Measurements from ENCODE around the gene HK2. TPM values are rescaled to one million over a fixed set of nuclear protein-coding genes. Genes with fewer than 3 reads are reported as not detected.

The HK2 gene
- total RNA-seq, 1 donor from 2014 or later: 27.6 TPM

DNA sequence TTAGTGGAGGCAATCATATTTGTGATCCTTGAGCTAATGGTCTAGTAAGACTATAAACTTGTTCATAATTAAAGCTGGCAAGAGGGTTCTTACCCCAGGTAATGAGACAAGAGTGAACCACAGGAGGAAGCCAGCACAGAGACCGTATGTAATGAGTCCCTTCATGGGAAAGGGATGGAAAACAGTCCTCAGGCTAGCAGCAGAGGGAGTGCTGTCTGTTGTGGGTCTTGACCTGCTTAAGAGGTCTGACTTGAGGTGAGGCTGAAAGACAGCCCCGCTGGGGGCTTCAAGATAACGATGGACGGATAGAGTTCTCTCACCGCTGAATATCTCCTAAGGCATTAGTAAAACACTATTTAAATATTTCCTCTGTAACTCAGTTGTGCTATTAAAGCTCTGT is 108.3 kb downstream of the HK2 start:
- no peak for DNase-seq (ENCODE audit: extremely low spot score, unreplicated experiment)
- Mint-ChIP-seq H3K4me3 (no peak overlapping the region), H3K9me3 (no peaks in the 10 kb centered on the region), H3K27ac (no peak overlapping the region), H3K4me1 (ENCODE audit: unreplicated experiment) (no peaks in the 10 kb centered on the region), H3K27me3 (no peaks in the 10 kb centered on the region), H3K36me3 (no peaks in the 10 kb centered on the region)
- TF ChIP-seq, protein P1, sequence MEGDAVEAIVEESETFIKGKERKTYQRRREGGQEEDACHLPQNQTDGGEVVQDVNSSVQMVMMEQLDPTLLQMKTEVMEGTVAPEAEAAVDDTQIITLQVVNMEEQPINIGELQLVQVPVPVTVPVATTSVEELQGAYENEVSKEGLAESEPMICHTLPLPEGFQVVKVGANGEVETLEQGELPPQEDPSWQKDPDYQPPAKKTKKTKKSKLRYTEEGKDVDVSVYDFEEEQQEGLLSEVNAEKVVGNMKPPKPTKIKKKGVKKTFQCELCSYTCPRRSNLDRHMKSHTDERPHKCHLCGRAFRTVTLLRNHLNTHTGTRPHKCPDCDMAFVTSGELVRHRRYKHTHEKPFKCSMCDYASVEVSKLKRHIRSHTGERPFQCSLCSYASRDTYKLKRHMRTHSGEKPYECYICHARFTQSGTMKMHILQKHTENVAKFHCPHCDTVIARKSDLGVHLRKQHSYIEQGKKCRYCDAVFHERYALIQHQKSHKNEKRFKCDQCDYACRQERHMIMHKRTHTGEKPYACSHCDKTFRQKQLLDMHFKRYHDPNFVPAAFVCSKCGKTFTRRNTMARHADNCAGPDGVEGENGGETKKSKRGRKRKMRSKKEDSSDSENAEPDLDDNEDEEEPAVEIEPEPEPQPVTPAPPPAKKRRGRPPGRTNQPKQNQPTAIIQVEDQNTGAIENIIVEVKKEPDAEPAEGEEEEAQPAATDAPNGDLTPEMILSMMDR (conservative IDR thresholded peaks at IDR 0.05): no peak

Other genes starting within 250 kb of the HK2 start
- gene M1AP, start 185.8 kb upstream of the HK2 start, total RNA-seq (ENCODE audit: low replicate concordance): 0.24 and 0.71 TPM in 2 replicates
- 7.1 and 17.0 TPM in 2 replicates for gene SEMA4F, start 179.9 kb upstream of the HK2 start, total RNA-seq (ENCODE audit: low replicate concordance)
- 28.7 and 31.0 TPM in 2 replicates for gene POLE4, start 124.5 kb downstream of the HK2 start, total RNA-seq (ENCODE audit: low replicate concordance)

Measured in type B pancreatic cell (in vitro differentiated cells).